ENCODE measurements around the gene MCU.

GRCh38 chr10:72802332-72802731 lies 110.4 kb downstream of the MCU start:
- TF ChIP-seq CTCF (conservative IDR thresholded peaks at IDR 0.05; ENCODE audit: low read depth, low read length): no peak
- TF ChIP-seq EZH2 (IDR thresholded peaks at IDR 0.05; ENCODE audit: borderline replicate concordance, low read depth, low read length, poor library complexity, severe bottlenecking): no peak

All from A673 (cell line).